WTC11 (cell line): Measurements from ENCODE around the gene SLC6A5. TPM values are rescaled to one million over a fixed set of nuclear protein-coding genes. Genes with fewer than 3 reads are reported as not detected.

Experiments used
- ATAC-seq: fragments of 200-7000 bp; cut with Tn5 transposase; 2 replicates; pipeline ENCODE4 v1.10.0; 2021; ENCODE audit warnings: mild to moderate bottlenecking, moderate library complexity
- CTCF ChIA-PET: fragments of 300-600 bp; sonication (Branson Sonifier 250); formaldehyde crosslinking; loops from one replicate; lab custom pipeline; 2021; ENCODE audit warnings: antibody characterized with exemption; lab: Charles Lee
- POLR2A ChIA-PET: fragments of 350-600 bp; sonication (Branson Sonifier 250); formaldehyde crosslinking; loops from one replicate; lab custom pipeline; 2021; ENCODE audit warnings: antibody characterized with exemption; lab: Charles Lee
- DNase-seq: peaks from one replicate; pipeline ENCODE4 v3.0.0; 2021; ENCODE audit warnings: low spot score
- H3K27ac Mint-ChIP-seq: 2 replicates; pipeline ENCODE4 v1.8.0; 2021; ENCODE audit warnings: mixed read lengths
- H3K27me3 Mint-ChIP-seq: 2 replicates; pipeline ENCODE4 v1.8.0; 2021; ENCODE audit warnings: low read depth, mild to moderate bottlenecking, moderate library complexity, mixed read lengths
- H3K36me3 Mint-ChIP-seq: 2 replicates; pipeline ENCODE4 v1.8.0; 2021; ENCODE audit warnings: mixed read lengths
- H3K4me1 Mint-ChIP-seq: 2 replicates; pipeline ENCODE4 v1.8.0; 2022; ENCODE audit warnings: mixed read lengths
- H3K4me3 Mint-ChIP-seq: 2 replicates; pipeline ENCODE4 v1.8.0; 2021; ENCODE audit warnings: mild to moderate bottlenecking, moderate library complexity, mixed read lengths
- H3K9me3 Mint-ChIP-seq: 2 replicates; pipeline ENCODE4 v1.8.0; 2021; ENCODE audit warnings: mixed read lengths
- CBFB ChIP-seq: sonication (generic); formaldehyde crosslinking; IDR thresholded peaks from 2 replicates; pipeline ENCODE4 v1.8.1; 2022; ENCODE audit warnings: mild to moderate bottlenecking, low read depth, missing genetic modification reagents
- ELF4 ChIP-seq: sonication (generic); formaldehyde crosslinking; IDR thresholded peaks from 2 replicates; pipeline ENCODE4 v1.8.1; 2022; ENCODE audit warnings: low read depth, mild to moderate bottlenecking, moderate library complexity, missing genetic modification reagents
- EMX1 ChIP-seq: fragments of 250-450 bp; sonication (Bioruptor Pico); IDR thresholded peaks from 2 replicates; pipeline ENCODE4 v1.8.0; 2021; ENCODE audit warnings: mild to moderate bottlenecking
- ERG ChIP-seq: fragments of 250-450 bp; sonication (Bioruptor Pico); IDR thresholded peaks from 2 replicates; pipeline ENCODE4 v1.8.0; 2021; ENCODE audit warnings: mild to moderate bottlenecking
- FOXP1 ChIP-seq: sonication (generic); formaldehyde crosslinking; IDR thresholded peaks from 2 replicates; pipeline ENCODE4 v1.8.0; 2022; ENCODE audit warnings: missing genetic modification reagents, mild to moderate bottlenecking, moderate library complexity, borderline replicate concordance
- GABPB1 ChIP-seq: sonication (generic); formaldehyde crosslinking; IDR thresholded peaks from 2 replicates; pipeline ENCODE4 v1.8.1; 2023; ENCODE audit warnings: mild to moderate bottlenecking, missing genetic modification reagents
- HMGA2 ChIP-seq: fragments of 250-450 bp; sonication (Bioruptor Pico); IDR thresholded peaks from 2 replicates; pipeline ENCODE4 v1.4.0; 2021; ENCODE audit warnings: mild to moderate bottlenecking, moderate library complexity
- MLX ChIP-seq: sonication (generic); formaldehyde crosslinking; IDR thresholded peaks from 2 replicates; pipeline ENCODE4 v1.8.1; 2023; ENCODE audit warnings: mild to moderate bottlenecking, missing genetic modification reagents, moderate library complexity
- PRDM15 ChIP-seq: sonication (generic); formaldehyde crosslinking; IDR thresholded peaks from 2 replicates; pipeline ENCODE4 v1.8.0; 2022; ENCODE audit warnings: missing genetic modification reagents
- PRRX2 ChIP-seq: fragments of 250-450 bp; sonication (Bioruptor Pico); IDR thresholded peaks from 2 replicates; pipeline ENCODE4 v1.8.0; 2021; ENCODE audit warnings: mild to moderate bottlenecking
- RELA ChIP-seq: sonication (generic); formaldehyde crosslinking; IDR thresholded peaks from 2 replicates; pipeline ENCODE4 v1.8.1; 2022; ENCODE audit warnings: missing genetic modification reagents, mild to moderate bottlenecking, borderline replicate concordance
- TCF7 ChIP-seq: sonication (generic); formaldehyde crosslinking; IDR thresholded peaks from 2 replicates; pipeline ENCODE4 v1.8.0; 2022; ENCODE audit warnings: mild to moderate bottlenecking, low read depth, missing genetic modification reagents, moderate library complexity
- TEAD4 ChIP-seq: sonication (generic); formaldehyde crosslinking; IDR thresholded peaks from 2 replicates; pipeline ENCODE4 v1.8.0; 2022; ENCODE audit warnings: mild to moderate bottlenecking, missing genetic modification reagents
- TP53 ChIP-seq: sonication (generic); formaldehyde crosslinking; IDR thresholded peaks from 2 replicates; pipeline ENCODE4 v1.8.1; 2023; ENCODE audit warnings: mild to moderate bottlenecking, missing genetic modification reagents
- USF2 ChIP-seq: sonication (generic); formaldehyde crosslinking; IDR thresholded peaks from 2 replicates; pipeline ENCODE4 v1.8.1; 2023; ENCODE audit warnings: mild to moderate bottlenecking, missing genetic modification reagents, moderate library complexity
- ZNF121 ChIP-seq: sonication (generic); formaldehyde crosslinking; IDR thresholded peaks from 2 replicates; pipeline ENCODE4 v1.8.0; 2023; ENCODE audit warnings: missing genetic modification reagents
- ZNF416 ChIP-seq: fragments of 250-450 bp; sonication (Bioruptor Pico); IDR thresholded peaks from 2 replicates; pipeline ENCODE4 v1.9.0; 2021; ENCODE audit warnings: mild to moderate bottlenecking, inconsistent platforms
- ZNF423 ChIP-seq: fragments of 250-450 bp; sonication (Bioruptor Pico); IDR thresholded peaks from 2 replicates; pipeline ENCODE4 v2.1.2; 2022; ENCODE audit warnings: mild to moderate bottlenecking, moderate library complexity
- ZNF532 ChIP-seq: fragments of 250-450 bp; sonication (Bioruptor Pico); IDR thresholded peaks from 2 replicates; pipeline ENCODE4 v1.9.0; 2021; ENCODE audit warnings: mild to moderate bottlenecking, borderline replicate concordance
- total RNA-seq: library from RNA; stranded (reverse); gene quantifications from 3 replicates; pipeline ENCODE4 v1.2.3, GENCODE V29; 2021

The SLC6A5 gene
- total RNA-seq, 1 experiment from 2014 or later: not detected

GRCh38 chr11:20598492-20598891 is 916 bp upstream of the SLC6A5 start:
- Mint-ChIP-seq H3K36me3 (no peaks in the 10 kb centered on the region), H3K27ac (no peak overlapping the region), H3K4me3 (peak overlapping the region; percentile 54), H3K27me3 (peaks cover 99% of the 10 kb centered on the region), H3K4me1 (peaks cover 43% of the 10 kb centered on the region), H3K9me3 (no peaks in the 10 kb centered on the region)
- ATAC-seq (no peak), DNase-seq (no peak)
- ChIA-PET POLR2A (no interaction called here), CTCF (interaction anchor here (0.6 to 1.4 kb wide), 4 partner anchors 12 to 576 kb away, joined by 3 to 9 read pairs (median 3); no protein-coding TSS in a partner anchor)
- no peak for TF ChIP-seq ZNF416 (CRISPR knock-in tag)
- TF ChIP-seq PRRX2 (CRISPR knock-in tag): no peak
- TF ChIP-seq CBFB (CRISPR knock-in tag): no peak
- no peak for TF ChIP-seq ERG (CRISPR knock-in tag)
- TF ChIP-seq FOXP1 (CRISPR knock-in tag): no peak
- TF ChIP-seq ZNF121 (CRISPR knock-in tag): no peak
- no peak for TF ChIP-seq USF2 (CRISPR knock-in tag)
- TF ChIP-seq ELF4 (CRISPR knock-in tag): no peak
- TF ChIP-seq TP53 (CRISPR knock-in tag): no peak

- H3K9me3 Mint-ChIP-seq: no peaks in the 10 kb centered on the region
- no peak for DNase-seq
- no peaks in the 10 kb centered on the region for H3K36me3 Mint-ChIP-seq
- CTCF ChIA-PET: interaction anchor here (1.2 to 3.4 kb wide), 3 partner anchors 10 to 467 kb away, joined by 3 to 42 read pairs (median 3); no protein-coding TSS in a partner anchor
- peaks cover 100% of the 10 kb centered on the region for H3K27me3 Mint-ChIP-seq
- no peak overlapping the region for H3K27ac Mint-ChIP-seq
- no peak for ATAC-seq
- TF ChIP-seq MLX (CRISPR knock-in tag): no peak
- TF ChIP-seq RELA (CRISPR knock-in tag): no peak
- no peak for TF ChIP-seq ZNF532 (CRISPR knock-in tag)
- TF ChIP-seq TEAD4: no peak
- no peak for TF ChIP-seq TCF7 (CRISPR knock-in tag)
- TF ChIP-seq GABPB1: no peak
- no peak for TF ChIP-seq ZNF423 (CRISPR knock-in tag)
- TF ChIP-seq EMX1 (CRISPR knock-in tag): no peak
- no peak for TF ChIP-seq PRDM15 (CRISPR knock-in tag)
- TF ChIP-seq HMGA2 (CRISPR knock-in tag): no peak
- H3K4me1 Mint-ChIP-seq: peaks cover 45% of the 10 kb centered on the region
- H3K4me3 Mint-ChIP-seq: peak overlapping the region; percentile 32
- POLR2A ChIA-PET: no interaction called here
These were observed 575 bp downstream of the SLC6A5 start for GRCh38 chr11:20600020-20600346.
